HepG2 (cell line): Measurements from ENCODE around the gene TULP4.

Experiments
- CTCF ChIP-seq: sonication (generic); formaldehyde crosslinking; IDR thresholded peaks from 2 replicates; pipeline ENCODE4 v1.5.0; 2020; ENCODE audit warnings: mild to moderate bottlenecking, missing genetic modification reagents, moderate library complexity
- JUND ChIP-seq: sonication (generic); formaldehyde crosslinking; IDR thresholded peaks from 2 replicates; pipeline ENCODE4 v1.8.0; 2022; ENCODE audit warnings: mild to moderate bottlenecking, missing genetic modification reagents
- REST ChIP-seq, 2 experiments: IDR thresholded peaks; 2 replicates each; pipeline ENCODE4 v1.6.1; 2011 to 2012; ENCODE audit warnings: low read length in 2 of 2, borderline replicate concordance in 1 of 2, low read depth in 1 of 2, mild to moderate bottlenecking in 1 of 2, moderate library complexity in 1 of 2
- ZNF564 ChIP-seq: sonication (generic); formaldehyde crosslinking; IDR thresholded peaks from 2 replicates; pipeline ENCODE4 v1.8.1; 2023; ENCODE audit warnings: mild to moderate bottlenecking, missing genetic modification reagents
- ZNF768 ChIP-seq: sonication (generic); formaldehyde crosslinking; IDR thresholded peaks from 2 replicates; pipeline ENCODE4 v1.4.0; 2020; ENCODE audit warnings: missing genetic modification reagents

GRCh38 chr6:158485431-158485830, 173.2 kb downstream of the TULP4 start:
- TF ChIP-seq CTCF (no peak), ZNF768 (no peak), ZNF564 (CRISPR knock-in tag) (no peak), REST (IDR thresholded peaks at IDR 0.05; ENCODE audit: borderline replicate concordance in 1 of 2, low read depth in 1 of 2, low read length in 2 of 2) (no peak), JUND (CRISPR knock-in tag) (no peak)
